Gastrocnemius medialis (tissue), 4 donors: ENCODE data around the gene RAB7A.

Experiments
- POLR2A ChIP-seq, 2 donors: fragments of 450-650 bp; IDR thresholded peaks; one replicate each; pipeline ENCODE4 v1.6.1; 2017; ENCODE audit warnings: antibody characterized with exemption in 2 of 2, mild to moderate bottlenecking in 2 of 2, moderate library complexity in 2 of 2
- TF ChIP-seq, protein P1 (sequence below), 5 experiments: fragments of 450-650 bp in 3 of 5; fragments of 200-600 bp in 2 of 5; sonication (generic) in 2 of 5; IDR thresholded peaks in 4 of 5; conservative IDR thresholded peaks in 1 of 5; 1 replicate in 4 of 5; 2 replicates in 1 of 5; pipeline ENCODE4 v1.5.1; 2016 to 2019; ENCODE audit warnings: antibody characterized with exemption in 5 of 5, mild to moderate bottlenecking in 3 of 5, moderate library complexity in 3 of 5

DNA sequence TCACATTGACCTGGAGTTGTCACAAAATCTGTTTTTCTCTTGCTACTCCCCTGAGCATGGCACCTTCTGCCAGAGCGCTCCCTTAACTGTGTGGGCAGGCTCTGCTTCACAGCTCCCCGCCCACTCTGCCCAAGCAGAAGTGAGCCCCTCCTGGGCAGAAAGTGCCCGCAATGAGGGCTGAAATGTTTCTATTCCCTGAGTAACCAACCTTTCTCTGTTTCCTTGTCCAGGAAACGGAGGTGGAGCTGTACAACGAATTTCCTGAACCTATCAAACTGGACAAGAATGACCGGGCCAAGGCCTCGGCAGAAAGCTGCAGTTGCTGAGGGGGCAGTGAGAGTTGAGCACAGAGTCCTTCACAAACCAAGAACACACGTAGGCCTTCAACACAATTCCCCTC lies 87.1 kb downstream of the RAB7A start:
- TF ChIP-seq, protein P1, sequence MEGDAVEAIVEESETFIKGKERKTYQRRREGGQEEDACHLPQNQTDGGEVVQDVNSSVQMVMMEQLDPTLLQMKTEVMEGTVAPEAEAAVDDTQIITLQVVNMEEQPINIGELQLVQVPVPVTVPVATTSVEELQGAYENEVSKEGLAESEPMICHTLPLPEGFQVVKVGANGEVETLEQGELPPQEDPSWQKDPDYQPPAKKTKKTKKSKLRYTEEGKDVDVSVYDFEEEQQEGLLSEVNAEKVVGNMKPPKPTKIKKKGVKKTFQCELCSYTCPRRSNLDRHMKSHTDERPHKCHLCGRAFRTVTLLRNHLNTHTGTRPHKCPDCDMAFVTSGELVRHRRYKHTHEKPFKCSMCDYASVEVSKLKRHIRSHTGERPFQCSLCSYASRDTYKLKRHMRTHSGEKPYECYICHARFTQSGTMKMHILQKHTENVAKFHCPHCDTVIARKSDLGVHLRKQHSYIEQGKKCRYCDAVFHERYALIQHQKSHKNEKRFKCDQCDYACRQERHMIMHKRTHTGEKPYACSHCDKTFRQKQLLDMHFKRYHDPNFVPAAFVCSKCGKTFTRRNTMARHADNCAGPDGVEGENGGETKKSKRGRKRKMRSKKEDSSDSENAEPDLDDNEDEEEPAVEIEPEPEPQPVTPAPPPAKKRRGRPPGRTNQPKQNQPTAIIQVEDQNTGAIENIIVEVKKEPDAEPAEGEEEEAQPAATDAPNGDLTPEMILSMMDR (IDR thresholded peaks at IDR 0.05 in 4 of 5, conservative IDR thresholded peaks at IDR 0.05 in 1 of 5), result no peak
- TF ChIP-seq POLR2A (IDR thresholded peaks at IDR 0.05), result no peak
